A549 treated with CORT108297 at 1 μM for 4 hours (cell line): ENCODE measurements around the gene C4BPB. TPM values are rescaled to one million over a fixed set of nuclear protein-coding genes. Genes with fewer than 3 reads are reported as not detected.

ENCODE experiments used
- total RNA-seq: library from RNA; stranded (reverse); fragments of 200-300 nt; extraction: Qiagen RNA extraction; gene quantifications from 5 replicates; pipeline ENCODE4 v1.2.3, GENCODE V29; 2022

Gene C4BPB
- 1.4 to 1.8 TPM (median 1.6 TPM) in 5 replicates for total RNA-seq

GRCh38 chr1:207088701-207089626, at the start of gene C4BPB:
Gene C4BPB, plus strand, starts transcription at chr1:207088860. Its CDS starts 672 bp downstream, at chr1:207089532.

GRCh38 chr1:207051191-207051943, 37.3 kb upstream of the C4BPB start, which contains the start of gene YOD1:
Gene YOD1, minus strand, starts transcription at chr1:207051208. Its CDS starts 178 bp downstream, at chr1:207051030.

GRCh38 chr1:207052911-207053769, 35.5 kb upstream of the C4BPB start, which contains the start of gene PFKFB2:
Gene PFKFB2, plus strand, starts transcription at chr1:207053275. Its CDS starts 1,443 bp downstream, at chr1:207054718.

GRCh38 chr1:207103892-207104373, 15.3 kb downstream of the C4BPB start, which contains the start of gene C4BPA:
Gene C4BPA, plus strand, starts transcription at chr1:207104233. Its CDS starts 8,793 bp downstream, at chr1:207113026.

Other genes starting within 250 kb of the C4BPB start
- gene IL20, start 223.2 kb upstream of the C4BPB start, total RNA-seq = 0.06 TPM in 1 of 5 replicates, not detected in the others
- 0.27 to 0.57 TPM (median 0.33 TPM) in 5 replicates for gene IL24, start 191.4 kb upstream of the C4BPB start, total RNA-seq
- 3.3 to 6.3 TPM (median 4.9 TPM) in 5 replicates for gene FCMR, start 166.9 kb upstream of the C4BPB start, total RNA-seq
- gene PIGR, start 142.4 kb upstream of the C4BPB start, total RNA-seq = not detected in 5 replicates
- gene FCAMR, start 118.4 kb upstream of the C4BPB start, total RNA-seq = not detected in 5 replicates
- 3.8 to 5.4 TPM (median 4.5 TPM) in 5 replicates for gene C1orf116, start 56.1 kb upstream of the C4BPB start, total RNA-seq
- 5.6 to 7.4 TPM (median 6.4 TPM) in 5 replicates for gene YOD1, start 37.7 kb upstream of the C4BPB start, total RNA-seq
- 5.2 to 6.6 TPM (median 6.1 TPM) in 5 replicates for gene PFKFB2, start 35.6 kb upstream of the C4BPB start, total RNA-seq
- gene C4BPA, start 15.4 kb downstream of the C4BPB start, total RNA-seq = 0.37 to 1.0 TPM (median 0.72 TPM) in 5 replicates
- gene CD55, start 232.8 kb downstream of the C4BPB start, total RNA-seq = 98.0 to 141 TPM (median 126 TPM) in 5 replicates